HPDE6-E6E7 (cell line): ENCODE data around the gene AP4M1.
"Not testable (repeated sequence)": the region's sequence is repeated elsewhere in the genome, so short reads cannot be mapped to it uniquely, and the experiment has no call there.

Experiments used
- DNase-seq: peaks from one replicate; pipeline ENCODE4 v3.0.0; 2011; ENCODE audit warnings: missing footprints; ENCODE audit errors: extremely low spot score

AP4M1 gene

DNA sequence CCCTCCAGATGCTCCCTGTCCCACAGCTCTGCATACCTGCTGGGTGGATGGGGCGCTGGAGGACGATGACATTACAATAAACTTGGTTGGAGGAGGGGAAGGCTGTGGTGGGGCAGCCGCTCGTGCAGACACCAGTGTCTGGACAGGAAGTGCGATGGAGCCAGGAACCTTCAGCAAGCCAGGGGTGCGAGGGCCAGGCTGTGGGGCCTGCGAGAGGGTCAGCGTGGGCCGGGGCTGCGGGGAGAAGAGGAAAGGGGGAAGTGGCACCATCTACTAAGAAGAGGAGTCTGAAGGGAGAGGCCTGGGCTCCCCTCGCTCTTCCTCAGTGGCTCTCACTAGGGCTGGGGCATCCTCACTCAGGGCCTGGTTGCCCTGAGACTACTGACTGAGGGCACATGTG, 6.4 kb downstream of the AP4M1 start:
- DNase-seq: no peak

- DNase-seq: no peak
These were observed 8.2 kb downstream of the AP4M1 start for GRCh38 chr7:100109521-100110163.

DNA sequence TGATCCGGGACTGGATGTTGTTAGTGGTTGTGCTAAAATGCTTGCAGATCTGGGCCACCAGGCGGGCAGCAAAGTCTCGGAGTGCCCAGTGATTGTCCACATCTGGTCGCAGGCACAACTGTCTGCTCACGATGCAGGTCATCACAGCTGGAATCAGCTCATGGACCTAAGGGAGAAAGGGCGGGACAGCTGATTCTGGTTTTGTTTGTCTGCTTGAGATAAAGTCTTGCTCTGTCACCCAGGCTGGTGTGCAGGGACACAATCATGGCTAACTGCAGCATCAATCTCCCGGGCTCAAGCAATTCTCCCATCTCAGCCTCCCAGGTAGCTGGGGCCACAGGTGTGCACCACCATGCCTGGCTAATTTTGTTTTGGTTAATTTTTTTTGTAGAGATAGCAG, 9.7 kb downstream of the AP4M1 start:
- no peak for DNase-seq

- DNase-seq: no peak
These were observed 10.5 kb downstream of the AP4M1 start for GRCh38 chr7:100111914-100112313.

DNA sequence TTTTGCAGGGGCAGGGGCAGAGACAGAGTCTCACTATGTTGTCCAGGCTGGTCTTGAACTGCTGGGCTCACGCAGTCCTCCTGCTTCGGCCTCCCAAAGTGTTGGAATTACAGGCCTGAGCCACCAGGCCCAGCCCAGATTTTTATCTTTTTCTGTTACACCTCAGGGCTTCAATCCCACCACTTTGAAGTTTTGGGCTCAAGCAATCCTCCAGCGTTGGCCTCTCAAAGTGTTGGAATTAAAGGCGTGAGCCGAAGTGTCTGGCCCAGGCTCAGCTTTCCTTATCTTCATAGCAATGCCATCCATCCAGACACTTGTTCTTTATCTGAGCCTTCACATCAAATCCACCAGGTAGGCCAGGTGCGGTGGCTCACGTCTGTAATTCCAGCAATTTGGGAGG, 13.6 kb downstream of the AP4M1 start:
- DNase-seq: no peak

- no peak for DNase-seq
These were observed 17.1 kb downstream of the AP4M1 start for GRCh38 chr7:100118388-100119071.

- DNase-seq: peak; percentile 99
These were observed 17.9 kb downstream of the AP4M1 start, which contains the start of the genes CNPY4 and TAF6 for GRCh38 chr7:100119072-100119969. Gene CNPY4 (plus strand): TSS chr7:100119634. CDS start chr7:100119745, 111 bp downstream. Gene TAF6 (minus strand): TSS chr7:100119358. CDS start chr7:100114209, 5,149 bp downstream.

- DNase-seq: peak; percentile 54
These were observed 18.7 kb downstream of the AP4M1 start for GRCh38 chr7:100119970-100120732.

- DNase-seq: no peak
These were observed 19.2 kb downstream of the AP4M1 start for GRCh38 chr7:100120733-100121036.

GRCh38 chr7:100122067-100122466, 20.6 kb downstream of the AP4M1 start:
- no peak for DNase-seq

DNA sequence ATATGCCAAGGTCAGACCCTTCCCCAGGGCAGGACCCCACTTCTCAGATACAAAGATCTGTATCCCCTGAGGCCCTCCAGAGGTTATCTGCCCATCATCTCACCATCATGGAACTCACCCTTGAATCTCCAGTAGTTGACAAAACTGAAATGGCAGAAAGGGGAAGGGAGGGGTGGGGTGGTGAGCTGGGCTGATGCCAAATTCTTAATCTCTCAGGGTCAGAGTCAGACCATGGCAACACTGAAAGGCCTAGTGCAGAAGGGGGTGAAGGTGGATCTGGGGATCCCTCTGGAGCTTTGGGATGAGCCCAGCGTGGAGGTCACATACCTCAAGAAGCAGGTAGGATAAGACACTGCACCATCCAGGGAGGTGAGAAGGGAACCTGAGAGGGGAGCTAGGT, 21.1 kb downstream of the AP4M1 start:
- no peak for DNase-seq

DNA sequence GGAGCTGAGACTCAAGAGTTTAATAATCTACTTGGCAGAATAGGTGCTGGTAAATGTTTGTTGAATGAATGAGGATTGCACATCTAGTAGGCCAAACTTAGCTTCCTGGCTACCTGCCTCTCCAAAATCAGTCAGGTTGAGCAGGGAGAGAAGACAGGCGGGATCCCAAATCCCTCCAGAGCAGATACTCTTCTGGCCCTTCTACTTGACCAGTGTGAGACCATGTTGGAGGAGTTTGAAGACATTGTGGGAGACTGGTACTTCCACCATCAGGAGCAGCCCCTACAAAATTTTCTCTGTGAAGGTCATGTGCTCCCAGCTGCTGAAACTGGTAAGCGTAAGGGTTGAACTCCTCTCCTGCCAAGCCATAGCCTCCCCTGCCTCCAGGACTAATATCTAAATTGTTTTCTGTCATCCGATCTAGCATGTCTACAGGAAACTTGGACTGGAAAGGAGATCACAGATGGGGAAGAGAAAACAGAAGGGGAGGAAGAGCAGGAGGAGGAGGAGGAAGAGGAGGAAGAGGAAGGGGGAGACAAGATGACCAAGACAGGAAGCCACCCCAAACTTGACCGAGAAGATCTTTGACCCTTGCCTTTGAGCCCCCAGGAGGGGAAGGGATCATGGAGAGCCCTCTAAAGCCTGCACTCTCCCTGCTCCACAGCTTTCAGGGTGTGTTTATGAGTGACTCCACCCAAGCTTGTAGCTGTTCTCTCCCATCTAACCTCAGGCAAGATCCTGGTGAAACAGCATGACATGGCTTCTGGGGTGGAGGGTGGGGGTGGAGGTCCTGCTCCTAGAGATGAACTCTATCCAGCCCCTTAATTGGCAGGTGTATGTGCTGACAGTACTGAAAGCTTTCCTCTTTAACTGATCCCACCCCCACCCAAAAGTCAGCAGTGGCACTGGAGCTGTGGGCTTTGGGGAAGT, 23.1 kb downstream of the AP4M1 start:
- no peak for DNase-seq

DNA sequence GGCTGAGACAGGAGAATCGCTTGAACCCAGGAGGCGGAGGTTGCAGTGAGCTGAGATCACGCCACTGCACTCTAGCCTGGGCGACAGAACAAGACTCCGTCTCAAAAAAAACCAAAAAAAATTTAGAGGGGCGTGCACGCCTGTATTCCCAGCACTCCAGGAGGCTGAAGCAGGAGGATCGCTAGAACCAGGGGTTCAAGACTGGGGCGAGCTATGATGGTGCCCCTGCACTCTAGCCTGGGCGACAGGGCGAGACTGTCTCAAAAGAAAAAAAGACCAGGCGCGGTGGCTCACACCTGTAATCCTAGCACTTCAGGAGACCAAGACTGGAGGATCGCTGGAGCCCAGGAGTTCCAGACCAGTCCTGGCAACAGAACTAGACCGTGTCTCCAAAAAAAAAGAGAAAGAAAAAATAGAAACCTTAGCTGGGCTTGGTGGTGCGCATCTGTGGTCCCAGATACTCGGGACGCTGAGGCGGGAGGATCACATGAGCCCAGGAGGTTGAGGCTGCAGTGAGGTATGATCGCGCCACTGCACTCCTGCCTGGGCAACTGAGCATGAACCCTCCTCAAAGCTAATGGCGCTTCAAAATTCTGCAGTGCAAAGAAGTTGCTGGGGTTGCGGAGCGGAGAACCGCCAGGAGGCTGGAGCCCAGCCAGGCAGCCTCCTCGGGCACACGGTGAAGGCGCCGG, 24.9 kb downstream of the AP4M1 start:
- DNase-seq: no peak

- DNase-seq: peak; percentile 71
These were observed 25.8 kb downstream of the AP4M1 start, which contains the start of gene MBLAC1 for GRCh38 chr7:100126931-100127865. Gene MBLAC1 (plus strand): TSS chr7:100126967. CDS start chr7:100127396, 429 bp downstream.

DNA sequence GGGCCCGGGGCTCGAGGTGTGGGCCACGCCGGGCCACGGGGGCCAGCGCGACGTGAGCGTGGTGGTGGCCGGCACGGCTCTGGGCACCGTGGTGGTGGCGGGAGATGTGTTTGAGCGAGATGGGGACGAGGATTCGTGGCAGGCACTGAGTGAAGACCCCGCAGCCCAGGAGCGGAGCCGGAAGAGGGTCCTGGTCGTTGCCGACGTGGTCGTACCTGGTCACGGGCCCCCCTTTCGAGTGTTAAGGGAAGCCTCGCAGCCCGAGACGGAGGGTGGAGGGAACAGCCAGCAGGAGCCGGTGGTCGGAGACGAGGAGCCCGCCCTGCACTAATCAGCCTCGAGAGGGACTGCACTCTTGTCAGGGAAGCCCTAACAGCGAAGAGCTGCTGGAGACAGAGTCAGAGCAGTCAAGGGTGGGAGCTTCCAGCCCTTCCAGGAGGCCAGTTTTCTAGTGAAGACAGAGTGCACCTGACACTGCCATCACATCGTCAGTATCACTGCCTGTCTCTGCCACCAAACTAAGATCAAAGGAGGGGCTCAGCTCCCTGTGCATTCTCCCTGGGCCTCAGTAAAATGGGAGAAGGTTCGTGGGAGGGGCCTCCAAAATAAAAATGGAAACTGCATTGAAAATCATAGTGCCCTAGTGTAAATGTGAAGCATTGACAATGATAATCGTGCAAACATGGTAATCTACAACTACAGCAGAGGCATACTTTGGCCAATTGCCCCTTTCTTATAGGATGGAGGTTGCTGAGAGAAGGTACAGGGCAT, 26.6 kb downstream of the AP4M1 start:
- DNase-seq: no peak

GRCh38 chr7:100128637-100128963, 27.2 kb downstream of the AP4M1 start:
- DNase-seq: no peak

- DNase-seq: not testable (repeated sequence)
These were observed 28.8 kb downstream of the AP4M1 start for GRCh38 chr7:100130220-100130607.
